ENCODE data around the gene PBX1.

PBX1 gene

DNA sequence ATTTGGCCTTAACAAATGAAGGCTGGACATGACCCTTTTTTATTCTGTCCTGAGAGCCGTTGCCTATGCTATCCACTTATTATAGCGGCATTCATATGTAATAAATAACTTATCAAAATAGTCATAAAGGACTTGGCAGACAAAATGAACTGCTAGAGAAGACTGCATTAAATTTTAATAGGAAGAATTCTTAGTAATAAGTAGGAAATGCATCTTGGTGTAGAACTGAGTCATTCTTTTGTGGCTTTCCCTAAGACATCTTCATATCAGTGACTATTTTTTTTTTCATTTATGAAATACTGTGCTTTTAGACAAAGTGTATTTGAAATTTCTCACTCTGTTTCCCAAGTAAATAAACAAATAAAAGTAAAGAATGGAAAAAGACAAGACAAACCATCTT, 45.6 kb downstream of the PBX1 start:
- Histone ChIP-seq H2BK12ac (ENCODE audit: low read length) (no peak overlapping the region), H2AK5ac (ENCODE audit: low read depth, low read length) (no peak overlapping the region), H3K9me3 (replicated peaks in 1 of 2; ENCODE audit: control insufficient read depth in 2 of 2, insufficient read depth in 1 of 2, low read depth in 1 of 2, low read length in 2 of 2) (no peaks in the 10 kb centered on the region), H3K4me2 (ENCODE audit: insufficient read depth, low read length, poor library complexity, severe bottlenecking) (no peak overlapping the region), H3K18ac (ENCODE audit: low read length) (peak overlapping the region; percentile 9), H3K9ac (ENCODE audit: low read depth, low read length, poor library complexity) (no peak overlapping the region), H2BK15ac (ENCODE audit: low read length) (no peak overlapping the region), H3K36me3 (replicated peaks in 1 of 2; ENCODE audit: control insufficient read depth in 2 of 2, insufficient read depth in 2 of 2, low read length in 2 of 2) (peaks cover 0 to 42% of the 10 kb centered on the region in 2 donors), H3K14ac (ENCODE audit: low read length) (no peak overlapping the region), H3K4me1 (ENCODE audit: control insufficient read depth in 2 of 2, insufficient read depth in 1 of 2, low read depth in 1 of 2, low read length in 2 of 2) (peaks cover 21 to 29% of the 10 kb centered on the region in 2 donors), H3K27ac (replicated peaks; ENCODE audit: low read length) (peak overlapping the region; percentile 82), H3K79me1 (ENCODE audit: low read depth, low read length) (no peaks in the 10 kb centered on the region), H3K4ac (ENCODE audit: low read length) (no peak overlapping the region), H4K8ac (ENCODE audit: low read depth, low read length) (no peak overlapping the region), H3K4me3 (ENCODE audit: low read length in 2 of 2) (no peak overlapping the region), H3K23ac (ENCODE audit: low read depth, low read length, poor library complexity) (no peak overlapping the region), H2BK5ac (ENCODE audit: low read length) (no peak overlapping the region), H2AFZ (ENCODE audit: low read length) (no peak overlapping the region), H3K27me3 (ENCODE audit: control insufficient read depth in 3 of 3, insufficient read depth in 3 of 3, low read depth in 1 of 3, low read length in 3 of 3) (no peaks in the 10 kb centered on the region), H4K91ac (ENCODE audit: low read depth, low read length, poor library complexity) (no peak overlapping the region), H2BK120ac (ENCODE audit: low read depth, low read length) (no peak overlapping the region)
- no peak for DNase-seq (ENCODE audit: low spot score)
- WGBS, 2 donors (ENCODE audit: extremely low coverage in 2 of 2, insufficient read length in 2 of 2, insufficient replicate concordance in 1 of 2): no CpG with 5 or more reads among the region's 2 CpGs

DNA sequence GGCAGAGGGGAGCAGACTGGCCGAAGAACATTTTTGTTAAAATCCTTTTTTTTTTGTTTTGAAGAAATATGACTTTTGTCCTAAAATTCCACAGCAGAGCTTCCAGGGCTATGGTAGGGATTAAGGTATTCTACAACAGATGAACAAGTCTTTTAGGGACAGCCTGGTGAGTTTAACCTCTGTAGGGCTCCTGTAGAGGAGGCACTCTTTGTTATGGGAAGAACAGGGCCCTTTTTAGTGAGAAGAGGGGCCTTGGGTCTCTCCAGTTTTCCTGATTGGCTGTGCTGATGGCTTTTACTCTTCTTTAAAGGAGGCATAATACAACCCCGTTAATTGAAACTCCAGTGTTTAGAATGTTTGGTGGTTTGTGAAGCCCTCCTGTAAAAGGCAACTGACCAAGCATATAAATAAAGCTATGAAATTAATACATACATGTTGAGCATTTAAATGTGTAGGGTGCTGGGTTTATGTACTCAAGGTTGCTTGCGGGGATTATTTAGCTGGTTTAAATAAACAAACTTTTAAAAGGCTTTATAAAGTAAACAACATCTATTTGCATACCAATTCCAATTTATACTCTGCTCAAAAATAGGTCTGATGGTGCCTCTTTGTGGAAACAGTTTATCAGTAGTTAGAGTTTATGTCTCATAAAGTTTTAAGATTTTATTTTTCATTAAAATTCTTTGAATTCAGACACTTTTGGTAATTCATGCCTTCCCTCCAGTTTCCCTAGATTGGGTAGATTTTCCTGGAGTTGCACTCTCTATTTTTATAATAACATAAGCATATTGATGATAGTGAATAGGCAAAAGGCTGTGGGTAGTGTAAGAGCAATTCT, 46.5 kb downstream of the PBX1 start:
- Histone ChIP-seq H2BK120ac (ENCODE audit: low read depth, low read length) (no peak overlapping the region), H4K91ac (ENCODE audit: low read depth, low read length, poor library complexity) (no peak overlapping the region), H2AK5ac (ENCODE audit: low read depth, low read length) (no peak overlapping the region), H3K4me2 (ENCODE audit: insufficient read depth, low read length, poor library complexity, severe bottlenecking) (peak overlapping the region; percentile 12), H3K9ac (ENCODE audit: low read depth, low read length, poor library complexity) (no peak overlapping the region), H3K23ac (ENCODE audit: low read depth, low read length, poor library complexity) (no peak overlapping the region), H3K79me1 (ENCODE audit: low read depth, low read length) (peaks cover 2% of the 10 kb centered on the region), H3K14ac (ENCODE audit: low read length) (no peak overlapping the region), H3K9me3 (replicated peaks in 1 of 2; ENCODE audit: control insufficient read depth in 2 of 2, insufficient read depth in 1 of 2, low read depth in 1 of 2, low read length in 2 of 2) (no peaks in the 10 kb centered on the region), H3K27ac (replicated peaks; ENCODE audit: low read length) (peak overlapping the region; percentile 82), H3K4ac (ENCODE audit: low read length) (no peak overlapping the region), H3K18ac (ENCODE audit: low read length) (no peak overlapping the region), H2BK12ac (ENCODE audit: low read length) (no peak overlapping the region), H3K4me1 (ENCODE audit: control insufficient read depth in 2 of 2, insufficient read depth in 1 of 2, low read depth in 1 of 2, low read length in 2 of 2) (peaks cover 28 to 29% of the 10 kb centered on the region in 2 donors), H3K27me3 (ENCODE audit: control insufficient read depth in 3 of 3, insufficient read depth in 3 of 3, low read depth in 1 of 3, low read length in 3 of 3) (no peaks in the 10 kb centered on the region), H4K8ac (ENCODE audit: low read depth, low read length) (no peak overlapping the region), H2BK5ac (ENCODE audit: low read length) (no peak overlapping the region), H2BK15ac (ENCODE audit: low read length) (no peak overlapping the region), H3K4me3 (ENCODE audit: low read length in 2 of 2) (no peak overlapping the region), H2AFZ (ENCODE audit: low read length) (no peak overlapping the region), H3K36me3 (replicated peaks in 1 of 2; ENCODE audit: control insufficient read depth in 2 of 2, insufficient read depth in 2 of 2, low read length in 2 of 2) (peaks cover 0 to 42% of the 10 kb centered on the region in 2 donors)
- no CpG with 5 or more reads among the region's 3 CpGs for WGBS, 2 donors (ENCODE audit: extremely low coverage in 2 of 2, insufficient read length in 2 of 2, insufficient replicate concordance in 1 of 2)
- DNase-seq (ENCODE audit: low spot score): no peak

DNA sequence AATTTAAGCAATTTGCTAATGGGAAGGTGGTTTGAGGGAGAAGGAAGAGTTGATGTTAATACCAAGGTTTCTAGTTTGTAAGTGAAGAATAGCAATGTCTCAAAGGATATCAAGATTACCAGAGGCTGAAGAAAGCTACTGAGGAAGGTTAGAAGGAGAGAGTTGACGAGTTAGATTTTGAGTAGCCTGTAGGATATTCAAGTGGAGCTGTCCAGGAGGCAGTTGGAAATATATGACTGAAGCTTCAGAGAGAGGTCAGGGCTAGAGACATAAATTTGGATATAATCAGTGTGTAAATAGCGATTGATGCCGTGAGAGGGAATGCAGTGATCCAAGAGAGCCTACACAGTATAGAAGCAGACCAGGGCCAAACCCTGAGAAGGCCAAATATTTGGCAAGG, 48.4 kb downstream of the PBX1 start:
- no peak overlapping the region for H3K18ac ChIP-seq (ENCODE audit: low read length)
- no peak overlapping the region for H3K9ac ChIP-seq (ENCODE audit: low read depth, low read length, poor library complexity)
- H2BK120ac ChIP-seq (ENCODE audit: low read depth, low read length): no peak overlapping the region
- no peak for DNase-seq (ENCODE audit: low spot score)
- H2AFZ ChIP-seq (ENCODE audit: low read length): no peak overlapping the region
- no peak overlapping the region for H4K8ac ChIP-seq (ENCODE audit: low read depth, low read length)
- no peak overlapping the region for H2BK5ac ChIP-seq (ENCODE audit: low read length)
- no peak overlapping the region for H3K4me2 ChIP-seq (ENCODE audit: insufficient read depth, low read length, poor library complexity, severe bottlenecking)
- no peaks in the 10 kb centered on the region for H3K27me3 ChIP-seq (ENCODE audit: control insufficient read depth in 3 of 3, insufficient read depth in 3 of 3, low read depth in 1 of 3, low read length in 3 of 3)
- no peak overlapping the region for H2AK5ac ChIP-seq (ENCODE audit: low read depth, low read length)
- no peak overlapping the region for H3K27ac ChIP-seq (replicated peaks; ENCODE audit: low read length)
- no peak overlapping the region for H3K4me3 ChIP-seq (ENCODE audit: low read length in 2 of 2)
- no peak overlapping the region for H3K14ac ChIP-seq (ENCODE audit: low read length)
- no peak overlapping the region for H3K4ac ChIP-seq (ENCODE audit: low read length)
- peaks cover 28 to 35% of the 10 kb centered on the region in 2 donors for H3K4me1 ChIP-seq (ENCODE audit: control insufficient read depth in 2 of 2, insufficient read depth in 1 of 2, low read depth in 1 of 2, low read length in 2 of 2)
- no peak overlapping the region for H2BK15ac ChIP-seq (ENCODE audit: low read length)
- no peak overlapping the region for H3K23ac ChIP-seq (ENCODE audit: low read depth, low read length, poor library complexity)
- H3K9me3 ChIP-seq (replicated peaks in 1 of 2; ENCODE audit: control insufficient read depth in 2 of 2, insufficient read depth in 1 of 2, low read depth in 1 of 2, low read length in 2 of 2): no peaks in the 10 kb centered on the region
- no peak overlapping the region for H4K91ac ChIP-seq (ENCODE audit: low read depth, low read length, poor library complexity)
- H3K36me3 ChIP-seq (replicated peaks in 1 of 2; ENCODE audit: control insufficient read depth in 2 of 2, insufficient read depth in 2 of 2, low read length in 2 of 2): peaks cover 0 to 28% of the 10 kb centered on the region in 2 donors
- peaks cover 2% of the 10 kb centered on the region for H3K79me1 ChIP-seq (ENCODE audit: low read depth, low read length)
- WGBS, 2 donors (ENCODE audit: extremely low coverage in 2 of 2, insufficient read length in 2 of 2, insufficient replicate concordance in 1 of 2): no CpG with 5 or more reads among the region's 3 CpGs
- H2BK12ac ChIP-seq (ENCODE audit: low read length): no peak overlapping the region

DNA sequence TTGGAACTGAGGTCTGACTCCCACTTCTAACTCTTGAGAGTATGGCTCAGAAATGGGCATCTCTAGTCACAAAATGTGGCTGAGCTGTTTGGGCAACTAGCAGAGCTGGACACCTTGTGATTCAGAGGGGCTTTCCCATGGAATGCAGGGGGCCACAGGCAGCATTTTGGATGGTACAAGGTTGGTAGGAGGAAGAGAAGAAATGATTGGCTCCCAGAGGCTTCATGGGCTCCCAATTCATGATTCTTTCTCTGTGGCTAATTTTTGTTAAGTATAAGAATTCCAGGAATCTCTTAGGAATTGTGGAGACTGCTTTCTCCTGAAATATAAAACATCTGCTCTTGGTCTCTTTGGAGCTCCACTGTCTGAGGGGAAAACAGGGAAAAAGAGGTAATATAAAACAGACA, 49.7 kb downstream of the PBX1 start:
- no peak overlapping the region for H2AFZ ChIP-seq (ENCODE audit: low read length)
- H4K91ac ChIP-seq (ENCODE audit: low read depth, low read length, poor library complexity): no peak overlapping the region
- no peak overlapping the region for H3K14ac ChIP-seq (ENCODE audit: low read length)
- peaks cover 2% of the 10 kb centered on the region for H3K79me1 ChIP-seq (ENCODE audit: low read depth, low read length)
- no peak overlapping the region for H3K18ac ChIP-seq (ENCODE audit: low read length)
- H3K4me3 ChIP-seq (ENCODE audit: low read length in 2 of 2): no peak overlapping the region
- no peak overlapping the region for H3K23ac ChIP-seq (ENCODE audit: low read depth, low read length, poor library complexity)
- no peak overlapping the region for H3K9ac ChIP-seq (ENCODE audit: low read depth, low read length, poor library complexity)
- H3K4ac ChIP-seq (ENCODE audit: low read length): no peak overlapping the region
- no peak overlapping the region for H3K4me2 ChIP-seq (ENCODE audit: insufficient read depth, low read length, poor library complexity, severe bottlenecking)
- DNase-seq (ENCODE audit: low spot score): no peak
- H3K4me1 ChIP-seq (ENCODE audit: control insufficient read depth in 2 of 2, insufficient read depth in 1 of 2, low read depth in 1 of 2, low read length in 2 of 2): peaks cover 28 to 41% of the 10 kb centered on the region in 2 donors
- peaks cover 0 to 23% of the 10 kb centered on the region in 2 donors for H3K36me3 ChIP-seq (replicated peaks in 1 of 2; ENCODE audit: control insufficient read depth in 2 of 2, insufficient read depth in 2 of 2, low read length in 2 of 2)
- no peaks in the 10 kb centered on the region for H3K27me3 ChIP-seq (ENCODE audit: control insufficient read depth in 3 of 3, insufficient read depth in 3 of 3, low read depth in 1 of 3, low read length in 3 of 3)
- no peak overlapping the region for H4K8ac ChIP-seq (ENCODE audit: low read depth, low read length)
- H2BK12ac ChIP-seq (ENCODE audit: low read length): no peak overlapping the region
- no peak overlapping the region for H2AK5ac ChIP-seq (ENCODE audit: low read depth, low read length)
- H2BK15ac ChIP-seq (ENCODE audit: low read length): no peak overlapping the region
- no peak overlapping the region for H2BK120ac ChIP-seq (ENCODE audit: low read depth, low read length)
- no peak overlapping the region for H3K27ac ChIP-seq (replicated peaks; ENCODE audit: low read length)
- peaks cover 0 to under 1% of the 10 kb centered on the region in 2 donors for H3K9me3 ChIP-seq (replicated peaks in 1 of 2; ENCODE audit: control insufficient read depth in 2 of 2, insufficient read depth in 1 of 2, low read depth in 1 of 2, low read length in 2 of 2)
- no peak overlapping the region for H2BK5ac ChIP-seq (ENCODE audit: low read length)
